ENCODE results near the gene ZNF618. TPM values are rescaled to one million over a fixed set of nuclear protein-coding genes. Genes with fewer than 3 reads are reported as not detected.

The ZNF618 gene
- total and polyA plus RNA-seq, 7 donors = 0.92 to 8.0 (median 2.3) TPM

- no peak overlapping the region for H3K4me3 ChIP-seq
- TF ChIP-seq POLR2AphosphoS5 (IDR thresholded peaks at IDR 0.05) (no peak), POLR2A (IDR thresholded peaks at IDR 0.05) (no peak), CTCF (IDR thresholded peaks at IDR 0.05) (no peak), EP300 (IDR thresholded peaks at IDR 0.05) (no peak)
- intact Hi-C loops (cut with DNase I) = no loop called here
- peaks cover 0 to 10% (median 0%) of the 10 kb centered on the region in 4 donors for H3K36me3 ChIP-seq
- no peak for DNase-seq
- H3K9me3 ChIP-seq = no peaks in the 10 kb centered on the region
- WGBS, 2 donors = 95 to 97% methylated on average over 23 of the region's 23 CpGs
- peaks cover 0 to 13% (median 10%) of the 10 kb centered on the region in 4 donors for H3K4me1 ChIP-seq
- no peaks in the 10 kb centered on the region for H3K27me3 ChIP-seq
- peak overlapping the region in 1 of 4 donors; percentile 20 for H3K27ac ChIP-seq
Observed at GRCh38 chr9:113988385-113989016, 112.4 kb downstream of the ZNF618 start.

GRCh38 chr9:113989017-113989713, 113.1 kb downstream of the ZNF618 start:
- no peaks in the 10 kb centered on the region for H3K27me3 ChIP-seq
- 85 to 94% methylated on average over 12 of the region's 12 CpGs for WGBS, 2 donors
- H3K36me3 ChIP-seq = peaks cover 0 to 10% (median 0%) of the 10 kb centered on the region in 4 donors
- H3K4me3 ChIP-seq = no peak overlapping the region
- H3K9me3 ChIP-seq = no peaks in the 10 kb centered on the region
- H3K27ac ChIP-seq = peak overlapping the region in 1 of 4 donors; percentile 20
- peak; percentile 82 for DNase-seq
- no peak for TF ChIP-seq EP300 (IDR thresholded peaks at IDR 0.05)
- TF ChIP-seq CTCF (IDR thresholded peaks at IDR 0.05) = no peak
- no peak for TF ChIP-seq POLR2A (IDR thresholded peaks at IDR 0.05)
- TF ChIP-seq POLR2AphosphoS5 (IDR thresholded peaks at IDR 0.05) = peak in 2 of 4 donors; percentile 29 to 39
- peaks cover 0 to 20% (median 16%) of the 10 kb centered on the region in 4 donors for H3K4me1 ChIP-seq
- intact Hi-C loops (cut with DNase I) = no loop called here

GRCh38 chr9:113989714-113990569, 113.8 kb downstream of the ZNF618 start:
- 87% methylated on average over 5 of the region's 5 CpGs for WGBS, 2 donors
- Histone ChIP-seq H3K4me3 (no peak overlapping the region), H3K9me3 (no peaks in the 10 kb centered on the region), H3K27ac (no peak overlapping the region), H3K36me3 (peaks cover 0 to 10% (median 0%) of the 10 kb centered on the region in 4 donors), H3K4me1 (peaks cover 0 to 24% (median 20%) of the 10 kb centered on the region in 4 donors), H3K27me3 (no peaks in the 10 kb centered on the region)
- no peak for TF ChIP-seq POLR2AphosphoS5 (IDR thresholded peaks at IDR 0.05)
- TF ChIP-seq EP300 (IDR thresholded peaks at IDR 0.05) = no peak
- no peak for TF ChIP-seq CTCF (IDR thresholded peaks at IDR 0.05)
- TF ChIP-seq POLR2A (IDR thresholded peaks at IDR 0.05) = no peak
- no peak for DNase-seq
- intact Hi-C loops (cut with DNase I) = no loop called here

GRCh38 chr9:113990570-113990907, 114.4 kb downstream of the ZNF618 start:
- TF ChIP-seq POLR2A (IDR thresholded peaks at IDR 0.05) = no peak
- TF ChIP-seq EP300 (IDR thresholded peaks at IDR 0.05) = no peak
- no peak for TF ChIP-seq CTCF (IDR thresholded peaks at IDR 0.05)
- TF ChIP-seq POLR2AphosphoS5 (IDR thresholded peaks at IDR 0.05) = no peak
- intact Hi-C loops (cut with DNase I) = no loop called here
- WGBS, 2 donors = 81 to 87% methylated on average over 8 of the region's 8 CpGs
- Histone ChIP-seq H3K36me3 (peaks cover 0 to 10% (median 0%) of the 10 kb centered on the region in 4 donors), H3K9me3 (no peaks in the 10 kb centered on the region), H3K27ac (peak overlapping the region in 1 of 4 donors; percentile 9), H3K4me1 (peaks cover 0 to 24% (median 20%) of the 10 kb centered on the region in 4 donors), H3K4me3 (no peak overlapping the region), H3K27me3 (no peaks in the 10 kb centered on the region)
- no peak for DNase-seq
